Left ventricle myocardium inferior (tissue), 1 donor: ENCODE results near the gene BCAS1. TPM values are rescaled to one million over a fixed set of nuclear protein-coding genes. Genes with fewer than 3 reads are reported as not detected.
"Not testable (repeated sequence)": the region's sequence is repeated elsewhere in the genome, so short reads cannot be mapped to it uniquely, and the experiment has no call there.

Experiments
- DNase-seq: peaks from one replicate; pipeline ENCODE4 v3.0.0-alpha.2; 2020
- H3K27ac ChIP-seq: fragments of 200-600 bp; replicated peaks from 2 replicates; pipeline ENCODE4 v1.8.0; 2021
- H3K27me3 ChIP-seq: fragments of 200-600 bp; 2 replicates; pipeline ENCODE4 v1.8.0; 2021; ENCODE audit warnings: low read depth
- H3K36me3 ChIP-seq: fragments of 200-600 bp; 2 replicates; pipeline ENCODE4 v1.8.0; 2021
- H3K4me1 ChIP-seq: fragments of 200-600 bp; 2 replicates; pipeline ENCODE4 v1.8.0; 2021
- H3K4me3 ChIP-seq: fragments of 200-600 bp; 2 replicates; pipeline ENCODE4 v1.8.0; 2021; ENCODE audit warnings: mild to moderate bottlenecking, moderate library complexity
- H3K9me3 ChIP-seq: fragments of 200-600 bp; replicated peaks from 2 replicates; pipeline ENCODE4 v1.8.0; 2021
- CTCF ChIP-seq: fragments of 200-600 bp; IDR thresholded peaks from 2 replicates; pipeline ENCODE4 v1.8.0; 2021; ENCODE audit warnings: antibody characterized with exemption, mild to moderate bottlenecking, borderline replicate concordance
- intact Hi-C: fragments of 100-400 bp; cut with micrococcal nuclease; formaldehyde crosslinking; loops from one replicate; pipeline ENCODE4 v1.11.0; 2022
- total RNA-seq: library from RNA; stranded (reverse); fragmentation: NEBNext Ultra II Directional; extraction: Animal tissue kit (Norgen Biotek cat#: 25700); gene quantifications from one replicate; pipeline ENCODE4 v1.2.1, GENCODE V29; 2021
- donor health status: DM: no; HTN: yes; CAD: no; lungs with severe emphysema.

Gene BCAS1
- total RNA-seq, 1 donor from 2014 or later = not detected

- intact Hi-C loops = no loop called here
- H3K4me1 ChIP-seq = peaks cover 65% of the 10 kb centered on the region
Observed at GRCh38 chr20:53937339-53937741, 133.1 kb downstream of the BCAS1 start.

GRCh38 chr20:53935344-53936084 lies 134.9 kb downstream of the BCAS1 start:
- DNase-seq = no peak
- Histone ChIP-seq H3K27ac (peak overlapping the region; percentile 84), H3K36me3 (no peaks in the 10 kb centered on the region), H3K9me3 (no peaks in the 10 kb centered on the region), H3K27me3 (no peaks in the 10 kb centered on the region), H3K4me3 (no peak overlapping the region), H3K4me1 (peaks cover 47% of the 10 kb centered on the region)
- TF ChIP-seq CTCF = no peak
- intact Hi-C loops = no loop called here

More at GRCh38 chr20:53937339-53937741, 133.1 kb downstream of the BCAS1 start:
- TF ChIP-seq CTCF = no peak
- Histone ChIP-seq H3K9me3 (no peaks in the 10 kb centered on the region), H3K36me3 (no peaks in the 10 kb centered on the region), H3K4me3 (no peak overlapping the region), H3K27me3 (no peaks in the 10 kb centered on the region), H3K27ac (no peak overlapping the region)
- no peak for DNase-seq

GRCh38 chr20:53934421-53935343 lies 135.7 kb downstream of the BCAS1 start:
- no peaks in the 10 kb centered on the region for H3K9me3 ChIP-seq
- H3K4me1 ChIP-seq = peaks cover 39% of the 10 kb centered on the region
- no peak for TF ChIP-seq CTCF
- DNase-seq = peak; percentile 33
- intact Hi-C loops = no loop called here
- H3K36me3 ChIP-seq = no peaks in the 10 kb centered on the region
- no peak overlapping the region for H3K4me3 ChIP-seq
- no peaks in the 10 kb centered on the region for H3K27me3 ChIP-seq
- H3K27ac ChIP-seq = peak overlapping the region; percentile 84

- Histone ChIP-seq H3K36me3 (no peaks in the 10 kb centered on the region), H3K4me1 (peaks cover 27% of the 10 kb centered on the region), H3K9me3 (no peaks in the 10 kb centered on the region), H3K27me3 (no peaks in the 10 kb centered on the region), H3K27ac (peak overlapping the region; percentile 84), H3K4me3 (no peak overlapping the region)
- TF ChIP-seq CTCF = no peak
- intact Hi-C loops = no loop called here
- DNase-seq = no peak
Observed at GRCh38 chr20:53933232-53933846, 137.1 kb downstream of the BCAS1 start.

GRCh38 chr20:53932655-53933192 lies 137.7 kb downstream of the BCAS1 start:
- H3K36me3 ChIP-seq, intact Hi-C loops, H3K4me3 ChIP-seq, DNase-seq, H3K27me3 ChIP-seq, H3K9me3 ChIP-seq: not testable (repeated sequence)
- Histone ChIP-seq H3K4me1 (peaks cover 27% of the 10 kb centered on the region), H3K27ac (peak overlapping the region; percentile 84)
